DOHH2 (cell line): Measurements from ENCODE around the gene GCSAML.

Experiments used
- H3F3A ChIP-seq: fragments of 200-600 bp; sonication (generic), shearing (Covaris generic); 2 replicates; pipeline ENCODE4 v1.6.0; 2016; ENCODE audit warnings: antibody characterized with exemption, mild to moderate bottlenecking; ENCODE audit not compliant: control insufficient read depth, insufficient read depth
- H3K27ac ChIP-seq: fragments of 200-600 bp; sonication (generic); 2 replicates; pipeline ENCODE4 v1.5.1; 2014; ENCODE audit warnings: low read depth, mild to moderate bottlenecking, low read length, moderate library complexity
- H3K27me3 ChIP-seq: fragments of 200-600 bp; sonication (generic); 2 replicates; pipeline ENCODE4 v1.6.1; 2014; ENCODE audit warnings: mild to moderate bottlenecking, low read length, mixed read lengths; ENCODE audit not compliant: control insufficient read depth
- H3K36me3 ChIP-seq: fragments of 200-600 bp; sonication (generic); 2 replicates; pipeline ENCODE4 v1.6.1; 2014; ENCODE audit warnings: mild to moderate bottlenecking, low read length, moderate library complexity, mixed read lengths; ENCODE audit not compliant: control insufficient read depth
- H3K4me1 ChIP-seq: fragments of 200-600 bp; sonication (generic); 2 replicates; pipeline ENCODE4 v1.6.1; 2014; ENCODE audit warnings: mild to moderate bottlenecking, low read length, mixed read lengths; ENCODE audit not compliant: control insufficient read depth
- H3K4me2 ChIP-seq: fragments of 200-600 bp; sonication (generic); 2 replicates; pipeline ENCODE4 v1.6.0; 2014; ENCODE audit warnings: mild to moderate bottlenecking, low read length, moderate library complexity
- H3K4me3 ChIP-seq: fragments of 200-600 bp; sonication (generic); 2 replicates; pipeline ENCODE4 v1.5.1; 2014; ENCODE audit warnings: mild to moderate bottlenecking, low read length, mixed read lengths
- H3K79me2 ChIP-seq: fragments of 200-600 bp; sonication (generic); 2 replicates; pipeline ENCODE4 v1.6.1; 2014; ENCODE audit warnings: mild to moderate bottlenecking, low read length, mixed read lengths; ENCODE audit not compliant: control insufficient read depth
- H3K9me2 ChIP-seq: fragments of 200-600 bp; sonication (generic); replicated peaks from 2 replicates; pipeline ENCODE4 v1.6.1; 2014; ENCODE audit warnings: mild to moderate bottlenecking, low read length, mixed read lengths; ENCODE audit not compliant: control insufficient read depth
- H3K9me3 ChIP-seq: fragments of 200-600 bp; sonication (generic); 2 replicates; pipeline ENCODE4 v1.6.1; 2014; ENCODE audit warnings: antibody characterized with exemption, low read length, mixed read lengths; ENCODE audit not compliant: control insufficient read depth, insufficient read depth
- H4K20me1 ChIP-seq: fragments of 200-600 bp; sonication (generic); 2 replicates; pipeline ENCODE4 v1.6.0; 2014; ENCODE audit warnings: low read depth, mild to moderate bottlenecking, antibody characterized with exemption, low read length, moderate library complexity; ENCODE audit not compliant: control insufficient read depth, insufficient read depth
- CTCF ChIP-seq: fragments of 200-600 bp; sonication (generic); IDR thresholded peaks from one replicate; pipeline ENCODE4 v1.5.1; 2014; ENCODE audit warnings: antibody characterized with exemption, mild to moderate bottlenecking, low read depth, low read length; ENCODE audit not compliant: poor library complexity, severe bottlenecking
- EZH2phosphoT487 ChIP-seq: fragments of 200-600 bp; sonication (generic); IDR thresholded peaks from 2 replicates; pipeline ENCODE4 v1.6.1; 2017; ENCODE audit warnings: borderline replicate concordance, mild to moderate bottlenecking, antibody characterized with exemption, low read length, moderate library complexity, mixed read lengths

The GCSAML gene

GRCh38 chr1:247535402-247535801 lies 13.5 kb upstream of the GCSAML start:
- H3K27me3 ChIP-seq = no peaks in the 10 kb centered on the region
- H4K20me1 ChIP-seq = no peaks in the 10 kb centered on the region
- no peaks in the 10 kb centered on the region for H3K9me2 ChIP-seq
- no peak for TF ChIP-seq CTCF
- TF ChIP-seq EZH2phosphoT487 = no peak
- no peaks in the 10 kb centered on the region for H3K79me2 ChIP-seq
- no peak overlapping the region for H3K27ac ChIP-seq
- no peaks in the 10 kb centered on the region for H3F3A ChIP-seq
- H3K9me3 ChIP-seq = no peaks in the 10 kb centered on the region
- H3K36me3 ChIP-seq = no peaks in the 10 kb centered on the region
- H3K4me3 ChIP-seq = no peak overlapping the region
- no peak overlapping the region for H3K4me2 ChIP-seq
- H3K4me1 ChIP-seq = no peaks in the 10 kb centered on the region

GRCh38 chr1:247536340-247536739 lies 12.6 kb upstream of the GCSAML start, which contains the start of gene OR2C3:
TSS of gene OR2C3 (minus strand) at chr1:247536440. CDS start at chr1:247532511, 3,929 bp downstream.
- H3K4me1 ChIP-seq = no peaks in the 10 kb centered on the region
- no peak within 1 kb of the TSS for H3K4me3 ChIP-seq
- H3F3A ChIP-seq = no peaks in the 10 kb centered on the region
- H3K27me3 ChIP-seq = peaks cover 2% of the 10 kb centered on the region; the same call in 1 of the 2 replicates
- no peaks in the 10 kb centered on the region for H4K20me1 ChIP-seq
- no peaks in the 10 kb centered on the region for H3K79me2 ChIP-seq
- H3K9me3 ChIP-seq = no peaks in the 10 kb centered on the region
- no peak within 1 kb of the TSS for H3K4me2 ChIP-seq
- no peak within 1 kb of the TSS for H3K27ac ChIP-seq
- no peaks in the 10 kb centered on the region for H3K9me2 ChIP-seq
- TF ChIP-seq EZH2phosphoT487 (no peak), CTCF (no peak)
- H3K36me3 ChIP-seq = no peaks in the 10 kb centered on the region

GRCh38 chr1:247538561-247538960 lies 10.4 kb upstream of the GCSAML start:
- Histone ChIP-seq H3K4me3 (no peak overlapping the region), H4K20me1 (no peaks in the 10 kb centered on the region), H3K36me3 (no peaks in the 10 kb centered on the region), H3K27me3 (peaks cover 3% of the 10 kb centered on the region; the same call in 1 of the 2 replicates), H3F3A (no peaks in the 10 kb centered on the region), H3K27ac (no peak overlapping the region), H3K4me2 (no peak overlapping the region), H3K4me1 (no peaks in the 10 kb centered on the region), H3K9me3 (no peaks in the 10 kb centered on the region), H3K9me2 (no peaks in the 10 kb centered on the region), H3K79me2 (no peaks in the 10 kb centered on the region)
- no peak for TF ChIP-seq CTCF
- TF ChIP-seq EZH2phosphoT487 = no peak

- H4K20me1 ChIP-seq = no peaks in the 10 kb centered on the region
- H3K4me1 ChIP-seq = no peaks in the 10 kb centered on the region
- H3K27ac ChIP-seq = no peak overlapping the region
- no peak overlapping the region for H3K4me2 ChIP-seq
- TF ChIP-seq EZH2phosphoT487 = no peak
- no peak for TF ChIP-seq CTCF
- peaks cover 3% of the 10 kb centered on the region; the same call in 1 of the 2 replicates for H3K27me3 ChIP-seq
- H3F3A ChIP-seq = no peaks in the 10 kb centered on the region
- H3K9me2 ChIP-seq = no peaks in the 10 kb centered on the region
- no peaks in the 10 kb centered on the region for H3K36me3 ChIP-seq
- no peak overlapping the region for H3K4me3 ChIP-seq
- H3K79me2 ChIP-seq = no peaks in the 10 kb centered on the region
- no peaks in the 10 kb centered on the region for H3K9me3 ChIP-seq
Observed at GRCh38 chr1:247539215-247539614, 9.7 kb upstream of the GCSAML start.
